RKO (cell line): ENCODE results near the gene SYT1.

Source experiments
- DNase-seq: peaks from one replicate; pipeline ENCODE4 v3.0.0-alpha.2; 2016; ENCODE audit warnings: low spot score

The SYT1 gene

GRCh38 chr12:78891646-78892353 lies 27.2 kb downstream of the SYT1 start:
- DNase-seq = no peak

- no peak for DNase-seq
These were observed 33.8 kb downstream of the SYT1 start for GRCh38 chr12:78898416-78898815.

GRCh38 chr12:78914859-78915331 lies 50.3 kb downstream of the SYT1 start:
- no peak for DNase-seq

GRCh38 chr12:78916845-78917480 lies 52.4 kb downstream of the SYT1 start:
- DNase-seq = no peak

GRCh38 chr12:78917513-78917912 lies 52.9 kb downstream of the SYT1 start:
- DNase-seq = no peak

- no peak for DNase-seq
These were observed 53.7 kb downstream of the SYT1 start for GRCh38 chr12:78918268-78918667.

GRCh38 chr12:78928200-78929074 lies 63.9 kb downstream of the SYT1 start:
- peak; percentile 73 for DNase-seq

- DNase-seq = no peak
These were observed 64.5 kb downstream of the SYT1 start for GRCh38 chr12:78929075-78929418.

GRCh38 chr12:78931466-78931990 lies 67.0 kb downstream of the SYT1 start:
- no peak for DNase-seq

- DNase-seq = no peak
These were observed 68.4 kb downstream of the SYT1 start for GRCh38 chr12:78933014-78933413.

GRCh38 chr12:78938341-78939084 lies 73.9 kb downstream of the SYT1 start:
- no peak for DNase-seq

- DNase-seq = no peak
These were observed 85.0 kb downstream of the SYT1 start for GRCh38 chr12:78949532-78949931.

GRCh38 chr12:78951803-78952551 lies 87.4 kb downstream of the SYT1 start:
- DNase-seq = no peak

GRCh38 chr12:78952552-78952929 lies 88.0 kb downstream of the SYT1 start:
- no peak for DNase-seq

GRCh38 chr12:78958941-78959340 lies 94.4 kb downstream of the SYT1 start:
- DNase-seq = no peak

GRCh38 chr12:78959556-78959955 lies 95.0 kb downstream of the SYT1 start:
- DNase-seq = no peak

- no peak for DNase-seq
These were observed 96.6 kb downstream of the SYT1 start for GRCh38 chr12:78961171-78961570.

- peak; percentile 3 for DNase-seq
These were observed 99.1 kb downstream of the SYT1 start for GRCh38 chr12:78963439-78964227.

GRCh38 chr12:78964521-78964920 lies 99.9 kb downstream of the SYT1 start:
- DNase-seq = no peak

GRCh38 chr12:78966062-78966461 lies 101.5 kb downstream of the SYT1 start:
- no peak for DNase-seq
